ENCODE data around the gene SPTLC1. TPM values are rescaled to one million over a fixed set of nuclear protein-coding genes. Genes with fewer than 3 reads are reported as not detected.

SPTLC1 gene
- total and polyA plus RNA-seq, 2 of the 8 experiments (the other 6 are each of a cell fraction or from before 2014, with no cell fraction given): 34.2 to 62.1 TPM

GRCh38 chr9:92026206-92027002, 88.8 kb downstream of the SPTLC1 start:
- H2AK5ac ChIP-seq (ENCODE audit: low read depth, low read length): no peak overlapping the region
- no peak overlapping the region for H3K9ac ChIP-seq (replicated peaks in 1 of 4; ENCODE audit: extremely low read depth in 1 of 4, low read depth in 3 of 4, low read length in 3 of 4)
- H2BK120ac ChIP-seq (replicated peaks; ENCODE audit: low read depth, low read length): no peak overlapping the region
- H3K18ac ChIP-seq (ENCODE audit: extremely low read depth, low read length): no peak overlapping the region
- H2AFZ ChIP-seq (ENCODE audit: low read length): no peak overlapping the region
- H3K9me3 ChIP-seq (ENCODE audit: insufficient read depth in 2 of 2, low read depth in 1 of 2, low read length in 1 of 2): no peaks in the 10 kb centered on the region
- peaks cover 0 to 3% (median 0%) of the 10 kb centered on the region in 4 experiments; a peak in 1 of 7 replicates for H3K4me1 ChIP-seq (replicated peaks in 1 of 4; ENCODE audit: control insufficient read depth in 3 of 4, insufficient read depth in 4 of 4, low read length in 3 of 4)
- no peak for FAIRE-seq
- no peak overlapping the region for H4K8ac ChIP-seq (ENCODE audit: extremely low read depth, insufficient read depth, low read length)
- no peak overlapping the region for H4K91ac ChIP-seq (replicated peaks; ENCODE audit: insufficient read length, low read length)
- no peak overlapping the region for H2BK15ac ChIP-seq (ENCODE audit: low read length)
- no peak overlapping the region for H3K27ac ChIP-seq (ENCODE audit: low read depth, low read length)
- H4K20me1 ChIP-seq (replicated peaks in 1 of 2; ENCODE audit: control insufficient read depth in 1 of 2, insufficient read depth in 2 of 2, low read length in 2 of 2): no peaks in the 10 kb centered on the region
- no peak overlapping the region for H3K23ac ChIP-seq (ENCODE audit: insufficient read length)
- no peak for DNase-seq (ENCODE audit: low read depth in 1 of 2, low spot score in 2 of 2)
- WGBS, 2 experiments (ENCODE audit: extremely low coverage in 1 of 2, insufficient coverage in 1 of 2, insufficient read length in 1 of 2, insufficient replicate concordance in 2 of 2, low coverage in 1 of 2, low lambda C conversion rate in 2 of 2, missing lambda C conversion rate in 1 of 2): 90% methylated on average over 28 of the region's 31 CpGs; no CpG with 5 or more reads in 1 of the 2 experiments
- no peak overlapping the region for H3K14ac ChIP-seq (ENCODE audit: insufficient read length)
- H2BK20ac ChIP-seq (ENCODE audit: low read length): no peak overlapping the region
- no peak overlapping the region for H3K4me3 ChIP-seq (ENCODE audit: extremely low read depth in 1 of 4, insufficient read depth in 2 of 4, low read depth in 3 of 4, low read length in 4 of 4)
- no peak overlapping the region for H3K56ac ChIP-seq (replicated peaks; ENCODE audit: insufficient read length, low read depth, low read length)
- ChIA-PET POLR2A (ENCODE audit: partially characterized antibody) (interaction anchor here (0.6 kb wide), 1 partner anchor 15 kb away, joined by 3 read pairs; no protein-coding TSS in a partner anchor), CTCF (ENCODE audit: partially characterized antibody) (interaction anchor here (0.6 kb wide), 1 partner anchor 13 kb away, joined by 3 read pairs; no protein-coding TSS in a partner anchor)
- no peak overlapping the region for H3K4me2 ChIP-seq (ENCODE audit: insufficient read depth in 1 of 2, low read depth in 2 of 2, low read length in 2 of 2)
- no peak overlapping the region for H4K5ac ChIP-seq (ENCODE audit: insufficient read length, low read depth, low read length)
- no peak overlapping the region for H3K4ac ChIP-seq (replicated peaks; ENCODE audit: insufficient read length, low read depth, low read length)
- no peaks in the 10 kb centered on the region; a peak in 2 of 8 replicates for H3K36me3 ChIP-seq (ENCODE audit: control insufficient read depth in 2 of 4, insufficient read depth in 4 of 4, low read length in 3 of 4)
- no peaks in the 10 kb centered on the region for H3K79me1 ChIP-seq (ENCODE audit: low read depth, low read length)
- no peak overlapping the region for H2BK12ac ChIP-seq (ENCODE audit: low read depth, low read length)
- no peaks in the 10 kb centered on the region for H3K27me3 ChIP-seq (replicated peaks in 1 of 4; ENCODE audit: control insufficient read depth in 3 of 4, extremely low read depth in 1 of 4, insufficient read depth in 3 of 4, low read length in 3 of 4)
- no peak overlapping the region for H2BK5ac ChIP-seq (ENCODE audit: low read depth, low read length)
- no peaks in the 10 kb centered on the region for H3K79me2 ChIP-seq (ENCODE audit: control insufficient read depth in 1 of 2, insufficient read depth in 2 of 2, low read length in 2 of 2)
- no peaks in the 10 kb centered on the region for H3K23me2 ChIP-seq (ENCODE audit: low read depth, low read length)
- TF ChIP-seq JUN (IDR thresholded peaks at IDR 0.05; ENCODE audit: low read depth, low read length) (no peak), GTF2F1 (IDR thresholded peaks at IDR 0.05; ENCODE audit: borderline replicate concordance, low read depth, low read length) (no peak), CTCF (IDR thresholded peaks at IDR 0.05; ENCODE audit: control extremely low read depth in 1 of 3, insufficient read depth in 1 of 3, low read depth in 1 of 3, low read length in 3 of 3) (peak in 2 of 3 experiments; percentile 1 to 3; a peak in 2 of 4 replicates)
